ENCODE data around the gene CAND2.
"Not testable (repeated sequence)": the region's sequence is repeated elsewhere in the genome, so short reads cannot be mapped to it uniquely, and the experiment has no call there.

Gene CAND2

GRCh38 chr3:12854565-12854964 is 58.1 kb downstream of the CAND2 start:
- in situ Hi-C loops (cut with HindIII; ENCODE audit: low sequenced_read_pairs), result no loop called here

- in situ Hi-C loops (cut with HindIII; ENCODE audit: low sequenced_read_pairs), result no loop called here
Measured at GRCh38 chr3:12856626-12857025, 60.1 kb downstream of the CAND2 start.

GRCh38 chr3:12859840-12860239 is 63.4 kb downstream of the CAND2 start:
- in situ Hi-C loops (cut with HindIII; ENCODE audit: low sequenced_read_pairs), result no loop called here

GRCh38 chr3:12861611-12862010 is 65.1 kb downstream of the CAND2 start:
- in situ Hi-C loops (cut with HindIII; ENCODE audit: low sequenced_read_pairs), result no loop called here

- in situ Hi-C loops (cut with HindIII; ENCODE audit: low sequenced_read_pairs), result no loop called here
Measured at GRCh38 chr3:12862387-12862786, 65.9 kb downstream of the CAND2 start.

- in situ Hi-C loops (cut with HindIII; ENCODE audit: low sequenced_read_pairs), result no loop called here
Measured at GRCh38 chr3:12865271-12865670, 68.8 kb downstream of the CAND2 start.

- in situ Hi-C loops (cut with HindIII; ENCODE audit: low sequenced_read_pairs), result no loop called here
Measured at GRCh38 chr3:12866836-12867235, 70.4 kb downstream of the CAND2 start.

GRCh38 chr3:12868039-12869034 is 71.9 kb downstream of the CAND2 start:
- in situ Hi-C loops (cut with HindIII; ENCODE audit: low sequenced_read_pairs), result no loop called here

- in situ Hi-C loops (cut with HindIII; ENCODE audit: low sequenced_read_pairs), result no loop called here
Measured at GRCh38 chr3:12869035-12869621, 72.6 kb downstream of the CAND2 start.

- in situ Hi-C loops (cut with HindIII; ENCODE audit: low sequenced_read_pairs), result no loop called here
Measured at GRCh38 chr3:12870942-12871341, 74.5 kb downstream of the CAND2 start.

GRCh38 chr3:12871404-12871983 is 75.0 kb downstream of the CAND2 start:
- in situ Hi-C loops (cut with HindIII; ENCODE audit: low sequenced_read_pairs), result no loop called here

GRCh38 chr3:12875857-12876836 is 79.7 kb downstream of the CAND2 start:
- in situ Hi-C loops (cut with HindIII; ENCODE audit: low sequenced_read_pairs), result no loop called here

- in situ Hi-C loops (cut with HindIII; ENCODE audit: low sequenced_read_pairs), result no loop called here
Measured at GRCh38 chr3:12877040-12877439, 80.6 kb downstream of the CAND2 start.

GRCh38 chr3:12878141-12878574 is 81.7 kb downstream of the CAND2 start:
- in situ Hi-C loops (cut with HindIII; ENCODE audit: low sequenced_read_pairs), result no loop called here

GRCh38 chr3:12878758-12879157 is 82.3 kb downstream of the CAND2 start:
- in situ Hi-C loops (cut with HindIII; ENCODE audit: low sequenced_read_pairs), result not testable (repeated sequence)

- in situ Hi-C loops (cut with HindIII; ENCODE audit: low sequenced_read_pairs), result no loop called here
Measured at GRCh38 chr3:12879191-12879815, 82.8 kb downstream of the CAND2 start.

- in situ Hi-C loops (cut with HindIII; ENCODE audit: low sequenced_read_pairs), result not testable (repeated sequence)
Measured at GRCh38 chr3:12881858-12882257, 85.4 kb downstream of the CAND2 start.

- in situ Hi-C loops (cut with HindIII; ENCODE audit: low sequenced_read_pairs), result no loop called here
Measured at GRCh38 chr3:12882336-12883310, 86.1 kb downstream of the CAND2 start.

GRCh38 chr3:12884186-12884680 is 87.8 kb downstream of the CAND2 start:
- in situ Hi-C loops (cut with HindIII; ENCODE audit: low sequenced_read_pairs), result no loop called here
